SK-N-SH (cell line): Measurements from ENCODE around the gene MRPL23.

Source experiments
- CTCF ChIP-seq: fragments of 200-600 bp; sonication (generic); IDR thresholded peaks from 2 replicates; pipeline ENCODE4 v1.6.1; 2017; ENCODE audit warnings: antibody characterized with exemption, mild to moderate bottlenecking, moderate library complexity
- EP300 ChIP-seq, 2 experiments: IDR thresholded peaks; 2 replicates each; pipeline versions ENCODE4 v1.4.0 to v1.6.1; 2012; ENCODE audit warnings: borderline replicate concordance in 1 of 2, low read depth in 1 of 2, low read length in 1 of 2
- EZH2phosphoT487 ChIP-seq: fragments of 200-600 bp; sonication (generic); IDR thresholded peaks from 2 replicates; pipeline ENCODE4 v1.6.1; 2017; ENCODE audit warnings: low read depth, mixed run types, mild to moderate bottlenecking, antibody characterized with exemption, moderate library complexity, borderline replicate concordance
- JUND ChIP-seq: IDR thresholded peaks from 2 replicates; pipeline ENCODE4 v1.4.0; 2012
- MEF2A ChIP-seq: IDR thresholded peaks from 2 replicates; pipeline ENCODE4 v1.4.0; 2012; ENCODE audit warnings: low read depth, borderline replicate concordance
- POLR2AphosphoS5 ChIP-seq: IDR thresholded peaks from 2 replicates; pipeline ENCODE4 v1.6.1; 2012; ENCODE audit warnings: low read depth, low read length
- RCOR1 ChIP-seq: fragments of 150-350 bp; IDR thresholded peaks from 2 replicates; pipeline ENCODE4 v1.6.1; 2017; ENCODE audit warnings: antibody characterized with exemption, low read length
- RXRA ChIP-seq: IDR thresholded peaks from 2 replicates; pipeline ENCODE4 v1.4.0; 2012; ENCODE audit warnings: low read depth, mild to moderate bottlenecking, borderline replicate concordance
- SIN3A ChIP-seq: IDR thresholded peaks from 2 replicates; pipeline ENCODE4 v1.6.1; 2012; ENCODE audit warnings: low read depth, mild to moderate bottlenecking, low read length, moderate library complexity, borderline replicate concordance
- SMC3 ChIP-seq: IDR thresholded peaks from 2 replicates; pipeline ENCODE4 v1.6.1; 2012; ENCODE audit warnings: low read depth, low read length, improper control_type of control experiment
- TAF1 ChIP-seq: IDR thresholded peaks from 2 replicates; pipeline ENCODE4 v1.6.1; 2012; ENCODE audit warnings: low read depth, mild to moderate bottlenecking, low read length, moderate library complexity, borderline replicate concordance
- TCF12 ChIP-seq: IDR thresholded peaks from 2 replicates; pipeline ENCODE4 v1.4.0; 2012
- TF ChIP-seq, protein P1 (sequence below): IDR thresholded peaks from 2 replicates; pipeline ENCODE4 v1.6.1; 2012; ENCODE audit warnings: mild to moderate bottlenecking, low read depth, low read length, moderate library complexity

DNA sequence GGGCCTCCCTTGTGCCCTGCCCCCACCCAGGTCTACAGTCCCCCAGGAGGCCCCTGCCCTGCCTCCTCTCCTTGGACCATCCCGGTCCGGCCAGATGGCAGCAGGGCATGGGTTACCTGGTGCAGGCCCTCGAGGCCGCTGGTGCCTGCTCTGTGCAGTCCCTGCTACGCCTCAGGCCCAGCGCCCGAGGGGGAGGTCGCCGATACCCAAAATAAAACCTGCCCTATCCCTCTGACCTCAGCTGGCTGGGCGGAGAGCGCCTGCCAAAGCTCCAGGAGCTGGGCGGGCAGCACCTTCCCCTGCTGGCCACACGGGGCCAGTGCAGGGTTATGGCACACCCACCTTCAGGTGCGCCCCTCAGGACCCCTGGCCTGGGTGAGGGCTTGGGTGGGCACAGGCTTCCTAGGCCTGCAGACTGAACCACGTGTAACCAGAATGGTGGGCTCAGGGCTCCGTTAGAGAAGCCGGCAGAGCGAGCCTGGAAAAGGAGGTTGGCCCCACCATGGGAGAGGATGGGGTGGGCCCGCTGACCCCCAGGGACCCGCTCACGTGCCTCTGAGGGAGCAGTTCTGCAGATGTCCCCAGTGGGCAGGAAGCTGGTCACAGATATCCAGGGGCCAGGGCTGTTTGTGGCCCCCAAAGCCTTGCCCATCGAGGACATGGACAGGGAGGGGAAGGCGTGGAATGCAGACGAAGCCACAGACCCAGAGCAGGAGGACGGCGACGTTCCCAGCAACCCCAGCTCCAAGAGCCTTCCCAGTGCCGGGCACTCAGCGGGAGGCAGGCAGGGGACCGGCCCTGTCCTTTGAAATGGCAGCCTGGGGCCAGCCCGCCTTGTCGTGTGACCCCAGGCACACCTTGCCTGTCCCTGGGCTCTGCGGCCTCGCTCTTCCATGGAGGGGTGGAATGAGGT lies 29.4 kb upstream of the MRPL23 start:
- TF ChIP-seq CTCF, result peak; percentile 41; the same call in 1 of the 2 replicates
- TF ChIP-seq SMC3, result no peak
- TF ChIP-seq, protein P1, sequence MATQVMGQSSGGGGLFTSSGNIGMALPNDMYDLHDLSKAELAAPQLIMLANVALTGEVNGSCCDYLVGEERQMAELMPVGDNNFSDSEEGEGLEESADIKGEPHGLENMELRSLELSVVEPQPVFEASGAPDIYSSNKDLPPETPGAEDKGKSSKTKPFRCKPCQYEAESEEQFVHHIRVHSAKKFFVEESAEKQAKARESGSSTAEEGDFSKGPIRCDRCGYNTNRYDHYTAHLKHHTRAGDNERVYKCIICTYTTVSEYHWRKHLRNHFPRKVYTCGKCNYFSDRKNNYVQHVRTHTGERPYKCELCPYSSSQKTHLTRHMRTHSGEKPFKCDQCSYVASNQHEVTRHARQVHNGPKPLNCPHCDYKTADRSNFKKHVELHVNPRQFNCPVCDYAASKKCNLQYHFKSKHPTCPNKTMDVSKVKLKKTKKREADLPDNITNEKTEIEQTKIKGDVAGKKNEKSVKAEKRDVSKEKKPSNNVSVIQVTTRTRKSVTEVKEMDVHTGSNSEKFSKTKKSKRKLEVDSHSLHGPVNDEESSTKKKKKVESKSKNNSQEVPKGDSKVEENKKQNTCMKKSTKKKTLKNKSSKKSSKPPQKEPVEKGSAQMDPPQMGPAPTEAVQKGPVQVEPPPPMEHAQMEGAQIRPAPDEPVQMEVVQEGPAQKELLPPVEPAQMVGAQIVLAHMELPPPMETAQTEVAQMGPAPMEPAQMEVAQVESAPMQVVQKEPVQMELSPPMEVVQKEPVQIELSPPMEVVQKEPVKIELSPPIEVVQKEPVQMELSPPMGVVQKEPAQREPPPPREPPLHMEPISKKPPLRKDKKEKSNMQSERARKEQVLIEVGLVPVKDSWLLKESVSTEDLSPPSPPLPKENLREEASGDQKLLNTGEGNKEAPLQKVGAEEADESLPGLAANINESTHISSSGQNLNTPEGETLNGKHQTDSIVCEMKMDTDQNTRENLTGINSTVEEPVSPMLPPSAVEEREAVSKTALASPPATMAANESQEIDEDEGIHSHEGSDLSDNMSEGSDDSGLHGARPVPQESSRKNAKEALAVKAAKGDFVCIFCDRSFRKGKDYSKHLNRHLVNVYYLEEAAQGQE, result no peak
- no peak for TF ChIP-seq POLR2AphosphoS5
- no peak for TF ChIP-seq SIN3A
- TF ChIP-seq EZH2phosphoT487, result no peak
- no peak for TF ChIP-seq RCOR1
- no peak for TF ChIP-seq EP300 (IDR thresholded peaks at IDR 0.05; ENCODE audit: borderline replicate concordance in 1 of 2, low read depth in 1 of 2, low read length in 1 of 2)
- no peak for TF ChIP-seq JUND
- no peak for TF ChIP-seq TAF1
- no peak for TF ChIP-seq TCF12
- no peak for TF ChIP-seq RXRA
- no peak for TF ChIP-seq MEF2A
